ENCODE results near the gene ART3. TPM values are rescaled to one million over a fixed set of nuclear protein-coding genes. Genes with fewer than 3 reads are reported as not detected.

ART3 gene
- total and polyA plus RNA-seq, 4 donors: 0.68 to 0.81 TPM; not detected in 2

DNA sequence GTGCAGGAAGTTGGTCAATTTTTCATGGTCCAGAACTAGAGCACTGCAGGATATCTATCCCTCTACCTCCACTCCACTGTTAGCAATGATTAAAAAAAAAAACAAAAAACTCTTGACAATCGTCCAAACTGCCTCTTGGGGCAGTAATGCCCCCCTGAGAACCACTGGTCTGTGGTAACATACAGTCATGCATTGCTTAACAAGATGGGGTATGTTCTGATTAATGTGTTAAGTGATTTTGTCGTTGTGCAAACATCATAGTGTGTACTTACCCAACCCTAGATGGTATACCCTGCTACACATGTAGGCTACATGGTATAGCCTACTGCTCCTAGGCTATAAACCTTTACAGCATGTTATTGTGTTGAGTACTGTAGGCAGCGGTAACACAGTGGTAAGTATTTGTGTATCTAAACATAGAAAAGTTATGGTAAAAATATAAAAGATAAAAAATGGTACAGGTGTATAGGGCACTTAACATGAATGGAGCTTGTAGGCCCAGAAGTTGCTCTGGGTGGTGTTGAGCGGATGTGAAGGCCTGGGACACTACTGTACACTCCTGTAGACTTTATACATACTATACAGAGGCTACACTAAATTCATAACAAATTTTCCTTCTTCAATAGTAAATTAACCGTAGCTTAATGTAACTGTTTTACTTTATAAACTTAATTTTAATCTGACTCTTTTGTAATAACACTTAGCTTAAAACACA is 34.1 kb downstream of the ART3 start:
- Histone ChIP-seq H3K27me3 (ENCODE audit: control insufficient read depth in 1 of 2, insufficient read depth in 2 of 2, low read length in 1 of 2) (no peaks in the 10 kb centered on the region), H3K27ac (ENCODE audit: low read depth in 1 of 2, low read length in 2 of 2) (no peak overlapping the region), H3K9me3 (ENCODE audit: control insufficient read depth, low read length) (no peaks in the 10 kb centered on the region), H3K36me3 (ENCODE audit: control insufficient read depth in 1 of 2, insufficient read depth in 2 of 2, low read length in 1 of 2) (peaks cover 0 to 1% of the 10 kb centered on the region in 2 donors), H3K4me3 (ENCODE audit: low read length in 2 of 2) (no peak overlapping the region), H3K4me1 (ENCODE audit: control insufficient read depth in 1 of 2, insufficient read depth in 2 of 2, low read length in 2 of 2) (no peaks in the 10 kb centered on the region)
- intact Hi-C loops (cut with DNase I): no loop called here
- ATAC-seq (ENCODE audit: low FRiP score): no peak
- no peak for DNase-seq
- 67 to 69% methylated on average over 5 of the region's 5 CpGs for WGBS, 2 donors

DNA sequence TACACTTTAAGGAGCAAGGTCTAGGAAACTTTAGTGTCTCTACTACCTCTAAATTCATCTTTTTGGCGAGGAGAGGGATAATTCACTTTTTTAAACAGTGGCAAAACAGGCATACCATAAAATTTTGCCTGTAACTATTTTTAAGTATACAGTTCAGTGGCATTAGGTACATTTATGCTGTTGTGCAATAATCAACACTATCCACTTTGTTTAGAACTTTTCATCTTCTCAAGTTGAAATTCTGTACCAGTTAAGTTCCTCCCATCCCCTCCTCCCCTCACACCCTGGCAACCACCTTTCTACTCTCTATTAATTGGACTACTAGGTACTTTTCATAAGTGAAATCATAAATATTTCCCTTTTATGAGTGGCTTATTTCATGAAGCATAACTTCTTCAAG is 42.3 kb downstream of the ART3 start:
- no peak overlapping the region for H3K4me3 ChIP-seq (ENCODE audit: low read length in 2 of 2)
- no peak overlapping the region for H3K27ac ChIP-seq (ENCODE audit: low read depth in 1 of 2, low read length in 2 of 2)
- peaks cover 3 to 7% of the 10 kb centered on the region in 2 donors for H3K36me3 ChIP-seq (ENCODE audit: control insufficient read depth in 1 of 2, insufficient read depth in 2 of 2, low read length in 1 of 2)
- no peaks in the 10 kb centered on the region for H3K4me1 ChIP-seq (ENCODE audit: control insufficient read depth in 1 of 2, insufficient read depth in 2 of 2, low read length in 2 of 2)
- ATAC-seq (ENCODE audit: low FRiP score): no peak
- no peak for DNase-seq
- no peaks in the 10 kb centered on the region for H3K9me3 ChIP-seq (ENCODE audit: control insufficient read depth, low read length)
- intact Hi-C loops (cut with DNase I): no loop called here
- no peaks in the 10 kb centered on the region for H3K27me3 ChIP-seq (ENCODE audit: control insufficient read depth in 1 of 2, insufficient read depth in 2 of 2, low read length in 1 of 2)
- 92 to 98% methylated on average over 1 of the region's 1 CpG for WGBS, 2 donors

DNA sequence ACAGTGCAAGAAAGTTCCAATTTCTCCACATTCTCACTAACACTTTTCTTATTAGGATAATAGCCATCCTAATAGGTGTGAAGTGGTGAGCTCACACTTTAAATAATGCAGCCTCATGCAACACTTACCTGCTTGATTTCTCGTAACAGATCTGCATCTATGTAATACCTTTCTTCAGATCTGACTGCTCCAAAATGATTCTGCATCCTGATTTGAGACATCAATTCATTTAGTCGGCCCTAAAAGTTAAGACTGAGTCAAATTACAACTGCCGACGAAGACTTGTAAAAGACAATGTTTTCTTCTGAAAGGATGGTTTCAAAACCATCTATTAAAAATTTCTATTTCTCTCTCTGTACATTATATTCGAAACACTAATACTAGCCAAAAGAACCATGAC is 43.0 kb downstream of the ART3 start:
- WGBS, 2 donors: 96 to 97% methylated on average over 5 of the region's 5 CpGs
- intact Hi-C loops (cut with DNase I): no loop called here
- no peak for DNase-seq
- Histone ChIP-seq H3K27ac (ENCODE audit: low read depth in 1 of 2, low read length in 2 of 2) (no peak overlapping the region), H3K9me3 (ENCODE audit: control insufficient read depth, low read length) (no peaks in the 10 kb centered on the region), H3K4me1 (ENCODE audit: control insufficient read depth in 1 of 2, insufficient read depth in 2 of 2, low read length in 2 of 2) (no peaks in the 10 kb centered on the region), H3K4me3 (ENCODE audit: low read length in 2 of 2) (no peak overlapping the region), H3K36me3 (ENCODE audit: control insufficient read depth in 1 of 2, insufficient read depth in 2 of 2, low read length in 1 of 2) (peaks cover 3 to 5% of the 10 kb centered on the region in 2 donors), H3K27me3 (ENCODE audit: control insufficient read depth in 1 of 2, insufficient read depth in 2 of 2, low read length in 1 of 2) (no peaks in the 10 kb centered on the region)
- no peak for ATAC-seq (ENCODE audit: low FRiP score)

DNA sequence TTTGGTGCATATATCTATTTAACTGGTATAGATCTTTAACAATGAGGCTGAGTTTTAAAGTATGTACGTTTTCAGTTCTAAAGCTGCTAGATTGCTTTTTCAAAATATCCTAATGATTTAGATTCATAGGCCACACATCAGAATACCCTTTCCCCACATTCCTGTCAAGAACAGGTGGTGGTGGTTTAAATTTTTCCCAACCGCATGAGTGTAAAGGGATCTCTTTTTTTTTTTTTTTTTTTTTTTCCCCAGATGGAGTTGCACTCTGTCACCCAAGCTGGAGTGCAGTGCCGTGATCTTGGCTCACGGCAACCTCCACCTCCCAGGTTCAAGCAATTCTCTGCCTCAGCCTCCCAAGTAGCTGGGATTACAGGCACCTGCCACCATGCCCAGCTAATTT is 45.7 kb downstream of the ART3 start:
- intact Hi-C loops (cut with DNase I): no loop called here
- H3K36me3 ChIP-seq (ENCODE audit: control insufficient read depth in 1 of 2, insufficient read depth in 2 of 2, low read length in 1 of 2): peaks cover 3 to 7% of the 10 kb centered on the region in 2 donors
- H3K27me3 ChIP-seq (ENCODE audit: control insufficient read depth in 1 of 2, insufficient read depth in 2 of 2, low read length in 1 of 2): no peaks in the 10 kb centered on the region
- DNase-seq (no peak), ATAC-seq (ENCODE audit: low FRiP score) (no peak)
- no peak overlapping the region for H3K27ac ChIP-seq (ENCODE audit: low read depth in 1 of 2, low read length in 2 of 2)
- WGBS, 2 donors: 89 to 91% methylated on average over 4 of the region's 4 CpGs
- H3K9me3 ChIP-seq (ENCODE audit: control insufficient read depth, low read length): no peaks in the 10 kb centered on the region
- H3K4me3 ChIP-seq (ENCODE audit: low read length in 2 of 2): no peak overlapping the region
- H3K4me1 ChIP-seq (ENCODE audit: control insufficient read depth in 1 of 2, insufficient read depth in 2 of 2, low read length in 2 of 2): no peaks in the 10 kb centered on the region

DNA sequence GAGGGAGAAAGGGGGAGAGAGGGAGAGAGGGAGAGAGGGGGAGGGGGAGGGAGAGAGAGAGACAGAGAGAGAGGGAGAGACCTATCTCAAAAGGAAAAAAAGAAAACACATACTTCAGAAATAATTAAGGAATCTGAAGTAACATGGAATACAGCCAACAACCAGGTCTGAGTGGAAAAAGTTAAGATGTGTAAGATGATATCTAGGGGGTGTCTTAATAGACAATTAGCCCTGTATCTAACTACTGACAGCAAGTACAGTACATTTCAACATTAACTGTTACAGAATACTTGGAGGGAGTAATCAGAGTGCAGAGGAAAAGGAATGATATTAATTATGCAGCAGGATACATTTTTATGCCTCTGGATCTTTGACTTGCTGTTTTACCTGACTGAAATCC is 51.3 kb downstream of the ART3 start:
- no peak for ATAC-seq (ENCODE audit: low FRiP score)

DNA sequence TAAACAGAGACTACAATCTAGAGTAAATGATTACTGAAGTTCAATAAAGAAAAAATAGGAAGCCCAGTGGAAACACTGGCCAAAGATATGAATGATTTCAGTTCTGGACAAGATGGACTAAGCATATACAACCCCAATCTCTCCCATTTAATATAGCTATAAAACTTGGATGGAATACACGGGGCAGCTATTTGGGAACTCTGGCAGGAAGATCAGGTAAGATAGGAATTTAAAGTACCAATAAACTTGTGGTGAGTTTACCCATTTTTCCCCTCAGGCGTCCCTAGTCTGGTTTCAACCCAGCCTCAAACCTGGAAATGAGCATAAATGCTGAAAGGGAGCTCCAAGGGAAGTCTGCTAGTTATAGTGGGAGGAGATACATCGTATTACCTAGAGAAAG is 53.2 kb downstream of the ART3 start:
- no peaks in the 10 kb centered on the region for H3K27me3 ChIP-seq (ENCODE audit: control insufficient read depth in 1 of 2, insufficient read depth in 2 of 2, low read length in 1 of 2)
- H3K9me3 ChIP-seq (ENCODE audit: control insufficient read depth, low read length): no peaks in the 10 kb centered on the region
- H3K4me1 ChIP-seq (ENCODE audit: control insufficient read depth in 1 of 2, insufficient read depth in 2 of 2, low read length in 2 of 2): no peaks in the 10 kb centered on the region
- WGBS, 2 donors: 93 to 96% methylated on average over 3 of the region's 3 CpGs
- H3K27ac ChIP-seq (ENCODE audit: low read depth in 1 of 2, low read length in 2 of 2): no peak overlapping the region
- DNase-seq (no peak), ATAC-seq (ENCODE audit: low FRiP score) (no peak)
- H3K36me3 ChIP-seq (ENCODE audit: control insufficient read depth in 1 of 2, insufficient read depth in 2 of 2, low read length in 1 of 2): peaks cover 2 to 4% of the 10 kb centered on the region in 2 donors
- intact Hi-C loops (cut with DNase I): no loop called here
- H3K4me3 ChIP-seq (ENCODE audit: low read length in 2 of 2): no peak overlapping the region

More for the DNA sequence above, 51.3 kb downstream of the ART3 start:
- no peak for DNase-seq
- intact Hi-C loops (cut with DNase I): no loop called here
- peaks cover 2 to 4% of the 10 kb centered on the region in 2 donors for H3K36me3 ChIP-seq (ENCODE audit: control insufficient read depth in 1 of 2, insufficient read depth in 2 of 2, low read length in 1 of 2)
- H3K27ac ChIP-seq (ENCODE audit: low read depth in 1 of 2, low read length in 2 of 2): no peak overlapping the region
- H3K4me1 ChIP-seq (ENCODE audit: control insufficient read depth in 1 of 2, insufficient read depth in 2 of 2, low read length in 2 of 2): no peaks in the 10 kb centered on the region
- no peaks in the 10 kb centered on the region for H3K27me3 ChIP-seq (ENCODE audit: control insufficient read depth in 1 of 2, insufficient read depth in 2 of 2, low read length in 1 of 2)
- H3K4me3 ChIP-seq (ENCODE audit: low read length in 2 of 2): no peak overlapping the region
- no peaks in the 10 kb centered on the region for H3K9me3 ChIP-seq (ENCODE audit: control insufficient read depth, low read length)

DNA sequence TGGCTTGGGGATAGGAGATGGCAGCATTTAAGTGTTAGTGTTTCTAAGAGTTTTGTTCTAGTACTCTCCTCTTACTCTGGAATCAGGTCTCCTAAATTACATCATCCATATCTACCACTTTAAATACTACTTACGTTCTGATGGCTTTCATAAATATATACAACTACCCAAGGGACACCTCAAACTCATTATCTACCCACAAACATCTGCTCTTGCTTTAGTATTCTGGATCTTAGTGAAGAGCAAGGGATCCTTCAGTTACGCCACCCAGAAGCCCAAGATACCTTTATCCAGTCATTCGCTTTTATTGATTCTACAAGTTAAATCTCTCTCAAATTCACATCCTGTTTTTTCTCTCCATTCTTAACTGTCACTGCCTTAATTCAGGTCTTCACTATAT is 66.7 kb downstream of the ART3 start:
- DNase-seq (no peak), ATAC-seq (ENCODE audit: low FRiP score) (no peak)
- intact Hi-C loops (cut with DNase I): loop anchor here in 1 of 2 donors (10.0 kb wide), 1 partner anchor 146 kb away; the partner anchor contains the start of gene SDAD1
- Histone ChIP-seq H3K27ac (ENCODE audit: low read depth in 1 of 2, low read length in 2 of 2) (no peak overlapping the region), H3K36me3 (ENCODE audit: control insufficient read depth in 1 of 2, insufficient read depth in 2 of 2, low read length in 1 of 2) (peaks cover 0 to 3% of the 10 kb centered on the region in 2 donors), H3K27me3 (ENCODE audit: control insufficient read depth in 1 of 2, insufficient read depth in 2 of 2, low read length in 1 of 2) (no peaks in the 10 kb centered on the region), H3K9me3 (ENCODE audit: control insufficient read depth, low read length) (no peaks in the 10 kb centered on the region), H3K4me1 (ENCODE audit: control insufficient read depth in 1 of 2, insufficient read depth in 2 of 2, low read length in 2 of 2) (no peaks in the 10 kb centered on the region), H3K4me3 (ENCODE audit: low read length in 2 of 2) (no peak overlapping the region)
- WGBS, 2 donors: 89 to 94% methylated on average over 3 of the region's 3 CpGs

DNA sequence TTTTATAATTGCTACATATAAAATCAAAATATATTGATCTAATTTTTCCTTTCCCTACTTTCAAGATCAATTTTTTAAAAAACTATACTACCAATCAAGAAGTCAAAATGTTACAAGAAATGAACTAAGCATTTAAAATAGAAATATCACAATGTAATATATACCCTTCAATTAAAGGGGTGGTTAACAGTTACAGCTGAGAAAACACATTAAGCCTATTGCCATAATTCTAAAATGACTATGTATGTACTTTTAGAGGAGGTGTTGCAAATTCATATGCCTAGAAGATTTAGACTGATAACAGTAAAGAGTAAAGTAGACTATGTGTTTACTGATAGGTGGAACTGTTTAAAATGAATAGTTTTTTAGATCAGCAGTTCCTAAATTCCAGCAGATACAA is 70.0 kb downstream of the ART3 start:
- Histone ChIP-seq H3K9me3 (ENCODE audit: control insufficient read depth, low read length) (no peaks in the 10 kb centered on the region), H3K27ac (ENCODE audit: low read depth in 1 of 2, low read length in 2 of 2) (no peak overlapping the region), H3K4me3 (ENCODE audit: low read length in 2 of 2) (no peak overlapping the region), H3K36me3 (ENCODE audit: control insufficient read depth in 1 of 2, insufficient read depth in 2 of 2, low read length in 1 of 2) (peaks cover 0 to 3% of the 10 kb centered on the region in 2 donors), H3K4me1 (ENCODE audit: control insufficient read depth in 1 of 2, insufficient read depth in 2 of 2, low read length in 2 of 2) (no peaks in the 10 kb centered on the region), H3K27me3 (ENCODE audit: control insufficient read depth in 1 of 2, insufficient read depth in 2 of 2, low read length in 1 of 2) (no peaks in the 10 kb centered on the region)
- intact Hi-C loops (cut with DNase I): loop anchor here in 1 of 2 donors (10.0 kb wide), 1 partner anchor 150 kb away; the partner anchor contains the start of gene SDAD1
- DNase-seq (no peak), ATAC-seq (ENCODE audit: low FRiP score) (no peak)

DNA sequence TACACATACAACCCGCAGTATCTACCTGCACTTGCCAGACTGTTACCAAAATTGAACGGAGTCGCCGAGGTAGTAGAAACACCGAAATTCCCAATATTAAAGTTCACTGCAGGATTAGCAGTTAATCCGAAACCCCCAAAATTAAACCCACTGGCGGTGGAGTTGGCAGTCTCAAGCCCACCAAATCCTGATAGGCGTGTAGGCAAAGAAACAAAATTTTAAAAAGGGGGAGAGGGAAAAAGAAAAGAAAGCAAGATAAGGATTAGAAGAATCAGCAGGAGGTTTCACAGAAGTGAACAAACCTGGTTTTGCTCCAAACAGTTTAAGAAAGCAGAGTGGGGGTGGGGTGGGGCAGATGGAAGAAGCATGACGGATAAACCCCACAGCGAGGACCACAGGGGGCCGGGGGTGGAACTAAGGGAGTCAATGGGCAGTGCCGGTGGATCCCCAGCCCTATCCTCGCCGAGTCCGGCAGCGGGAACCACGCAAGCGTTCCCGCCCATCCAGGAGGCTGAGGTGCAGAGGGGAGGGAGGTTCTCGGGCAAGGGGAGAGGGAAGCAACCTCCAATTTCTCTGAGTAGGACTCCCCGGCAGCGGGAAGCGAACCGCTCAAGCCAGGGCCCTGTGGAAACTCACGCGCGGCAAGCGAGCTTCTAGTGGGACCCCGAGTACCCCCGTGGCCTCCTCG is 73.1 kb downstream of the ART3 start:
- ATAC-seq (ENCODE audit: low FRiP score) (peak; percentile 75), DNase-seq (peak; percentile 65 to 81)
- Histone ChIP-seq H3K9me3 (ENCODE audit: control insufficient read depth, low read length) (no peaks in the 10 kb centered on the region), H3K27ac (ENCODE audit: low read depth in 1 of 2, low read length in 2 of 2) (peak overlapping the region in 1 of 2 donors; percentile 76), H3K36me3 (ENCODE audit: control insufficient read depth in 1 of 2, insufficient read depth in 2 of 2, low read length in 1 of 2) (no peaks in the 10 kb centered on the region), H3K27me3 (ENCODE audit: control insufficient read depth in 1 of 2, insufficient read depth in 2 of 2, low read length in 1 of 2) (no peaks in the 10 kb centered on the region), H3K4me3 (ENCODE audit: low read length in 2 of 2) (peak overlapping the region; percentile 68 to 80), H3K4me1 (ENCODE audit: control insufficient read depth in 1 of 2, insufficient read depth in 2 of 2, low read length in 2 of 2) (no peaks in the 10 kb centered on the region)
- WGBS, 2 donors: 0 to 1% methylated on average over 30 to 31 of the region's 31 CpGs
- intact Hi-C loops (cut with DNase I): loop anchor here in 1 of 2 donors (10.0 kb wide), 1 partner anchor 153 kb away; the partner anchor contains the start of gene SDAD1

Measured in aorta (tissue), 5 donors.